Liver (tissue), 9 donors: Measurements from ENCODE around the gene MOSPD3. TPM values are rescaled to one million over a fixed set of nuclear protein-coding genes. Genes with fewer than 3 reads are reported as not detected.

Source experiments
- DNase-seq: peaks from one replicate; pipeline ENCODE4 v3.0.0-alpha.2; 2017; ENCODE audit warnings: low spot score
- H3K27ac ChIP-seq, 2 donors: one replicate each; pipeline ENCODE4 v1.7.0; 2013; ENCODE audit warnings: inconsistent platforms in 2 of 2, low read length in 2 of 2, control low read depth in 1 of 2, low read depth in 1 of 2, mild to moderate bottlenecking in 1 of 2
- H3K27me3 ChIP-seq, 4 donors: one replicate each; pipeline versions ENCODE4 v1.6.1 to v1.7.0; 2013; ENCODE audit warnings: low read length in 3 of 4, inconsistent platforms in 1 of 4, mild to moderate bottlenecking in 1 of 4, moderate library complexity in 1 of 4; ENCODE audit not compliant: control insufficient read depth in 4 of 4, insufficient read depth in 4 of 4
- H3K36me3 ChIP-seq, 4 donors: one replicate each; pipeline versions ENCODE4 v1.6.1 to v1.7.0; 2013; ENCODE audit warnings: low read length in 3 of 4, mild to moderate bottlenecking in 3 of 4, low read depth in 1 of 4, moderate library complexity in 1 of 4; ENCODE audit not compliant: control insufficient read depth in 4 of 4, insufficient read depth in 3 of 4
- H3K4me1 ChIP-seq, 4 donors: one replicate each; pipeline versions ENCODE4 v1.6.1 to v1.7.0; 2013; ENCODE audit warnings: low read length in 3 of 4, mild to moderate bottlenecking in 3 of 4, moderate library complexity in 1 of 4; ENCODE audit not compliant: control insufficient read depth in 4 of 4, insufficient read depth in 4 of 4
- H3K4me3 ChIP-seq, 3 donors: one replicate each; pipeline versions ENCODE4 v1.6.1 to v1.7.0; 2013; ENCODE audit warnings: low read length in 3 of 3, control low read depth in 1 of 3, low read depth in 1 of 3, mild to moderate bottlenecking in 1 of 3
- H3K9ac ChIP-seq, 2 donors: one replicate each; pipeline ENCODE4 v1.7.0; 2013; ENCODE audit warnings: low read length in 2 of 2, mild to moderate bottlenecking in 2 of 2, moderate library complexity in 2 of 2, control low read depth in 1 of 2, low read depth in 1 of 2
- H3K9me3 ChIP-seq, 4 donors: one replicate each; pipeline versions ENCODE4 v1.6.1 to v1.7.0; 2013; ENCODE audit warnings: low read length in 3 of 4; ENCODE audit not compliant: control insufficient read depth in 4 of 4
- ATF3 ChIP-seq: IDR thresholded peaks from 2 replicates; pipeline ENCODE4 v1.6.1; 2016; ENCODE audit warnings: antibody characterized with exemption
- EGR1 ChIP-seq, 2 donors: IDR thresholded peaks; 2 replicates each; pipeline ENCODE4 v1.6.1; 2016 to 2018; ENCODE audit warnings: antibody characterized with exemption in 2 of 2, low read depth in 2 of 2
- FOXA2 ChIP-seq: IDR thresholded peaks from 2 replicates; pipeline ENCODE4 v1.6.1; 2016; ENCODE audit warnings: antibody characterized with exemption
- GABPA ChIP-seq, 2 donors: IDR thresholded peaks in 1 of 2; conservative IDR thresholded peaks in 1 of 2; 2 replicates each; pipeline ENCODE4 v1.6.1; 2016; ENCODE audit warnings: antibody characterized with exemption in 2 of 2, mild to moderate bottlenecking in 1 of 2, moderate library complexity in 1 of 2
- HNF4A ChIP-seq, 2 donors: conservative IDR thresholded peaks; 2 replicates each; pipeline ENCODE4 v1.6.1; 2016; ENCODE audit warnings: antibody characterized with exemption in 2 of 2, mild to moderate bottlenecking in 2 of 2
- HNF4G ChIP-seq: IDR thresholded peaks from 2 replicates; pipeline ENCODE4 v1.6.1; 2016; ENCODE audit warnings: antibody characterized with exemption
- JUND ChIP-seq, 2 donors: IDR thresholded peaks; 2 replicates each; pipeline ENCODE4 v1.6.1; 2016; ENCODE audit warnings: antibody characterized with exemption in 2 of 2
- REST ChIP-seq: IDR thresholded peaks from 2 replicates; pipeline ENCODE4 v1.6.1; 2016; ENCODE audit warnings: antibody characterized with exemption, mild to moderate bottlenecking
- RXRA ChIP-seq, 2 donors: IDR thresholded peaks; 2 replicates each; pipeline ENCODE4 v1.6.1; 2017 to 2018; ENCODE audit warnings: antibody characterized with exemption in 2 of 2, mild to moderate bottlenecking in 1 of 2
- SP1 ChIP-seq: IDR thresholded peaks from 2 replicates; pipeline ENCODE4 v1.6.1; 2018; ENCODE audit warnings: antibody characterized with exemption, mild to moderate bottlenecking
- TAF1 ChIP-seq: conservative IDR thresholded peaks from 2 replicates; pipeline ENCODE4 v1.6.1; 2016; ENCODE audit warnings: antibody characterized with exemption, mild to moderate bottlenecking
- YY1 ChIP-seq: IDR thresholded peaks from 2 replicates; pipeline ENCODE4 v1.6.1; 2016; ENCODE audit warnings: antibody characterized with exemption, mild to moderate bottlenecking
- WGBS: extraction: QIAGEN DNeasy Blood & Tissue Kit; methylation state at CpG from one replicate; pipeline ENCODE4 v1.1.7; 2013; 5-methylcytosine and 5-hydroxymethylcytosine counted together
- polyA plus RNA-seq, 2 donors: library from polyadenylated mRNA; stranded (reverse) in 1 of 2; unstranded in 1 of 2; fragments of 200-250 nt in 1 of 2; fragments of >200 nt in 1 of 2; fragmentation: Nextera tagmentation in 1 of 2; extraction: Ambion mirVana in 1 of 2; gene quantifications; one replicate each; pipeline versions ENCODE4 v1.2.1 to v1.2.3, GENCODE V29; 2013 to 2015
- total RNA-seq, 2 donors: library from RNA; depleted of rRNA; stranded (reverse); fragments of >200 nt; gene quantifications; one replicate each; pipeline ENCODE4 v1.2.3, GENCODE V29; 2014
- TF ChIP-seq, protein P1 (sequence below): IDR thresholded peaks from 2 replicates; pipeline ENCODE4 v1.6.1; 2016; ENCODE audit warnings: antibody characterized with exemption
- TF ChIP-seq, protein P2 (sequence below): fragments of 150-350 bp; IDR thresholded peaks from 2 replicates; pipeline ENCODE4 v1.5.1; 2017; ENCODE audit warnings: improper control_type of control experiment, low read depth, low read length; ENCODE audit not compliant: missing input control
- donor health status: healthy.
- donor health status: healthy.
- donor health status: healthy.
- donor health status: healthy.
- donor health status: healthy.

MOSPD3 gene
- total and polyA plus RNA-seq, 4 donors, result 3.5 to 15.7 (median 8.6) TPM

DNA sequence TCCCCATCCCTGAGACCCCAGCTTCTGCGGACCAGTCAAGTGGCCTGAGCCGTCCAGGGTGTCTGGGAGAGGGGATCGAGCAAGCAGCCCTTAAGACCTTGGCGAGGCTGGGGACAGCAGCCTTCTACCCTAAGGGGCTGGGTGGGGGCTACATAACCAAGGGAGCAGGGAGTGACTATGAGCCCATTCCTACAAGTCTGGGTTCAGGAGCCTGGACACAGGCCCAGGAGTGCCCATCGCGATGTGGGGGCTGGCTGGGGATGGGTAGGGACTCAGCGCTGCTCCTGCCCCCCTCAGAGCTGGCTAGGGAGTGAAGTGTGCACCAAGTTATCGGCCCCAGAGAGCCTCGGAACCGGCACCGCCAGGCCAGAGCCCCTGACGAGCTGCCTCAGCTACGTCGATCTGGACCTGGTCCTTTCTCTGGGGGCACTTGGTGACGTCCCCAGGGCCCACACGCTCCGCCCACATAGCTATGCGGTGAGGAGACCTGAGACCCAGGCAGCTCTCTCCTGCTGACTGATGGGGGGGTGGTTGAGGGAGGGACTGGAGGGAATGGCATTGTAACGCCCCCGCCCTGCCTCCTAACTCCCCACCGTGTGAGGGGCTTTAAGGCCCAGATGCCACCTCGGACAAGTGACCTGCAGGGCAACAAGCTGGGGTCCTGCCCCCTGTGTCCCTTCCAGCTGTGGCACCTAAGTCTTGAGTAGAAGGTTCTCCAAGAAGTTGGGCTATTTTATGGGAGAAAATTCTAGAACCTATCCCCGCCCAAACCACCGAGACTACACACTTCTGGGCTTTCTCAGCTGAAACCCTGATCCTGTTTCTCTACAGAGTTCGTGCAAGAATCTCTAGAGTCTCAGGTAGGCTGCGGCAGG lies 41.1 kb upstream of the MOSPD3 start:
- H3K27me3 ChIP-seq, result no peaks in the 10 kb centered on the region
- H3K27ac ChIP-seq, result peak overlapping the region; percentile 20 to 51
- no peak overlapping the region for H3K9ac ChIP-seq
- no peak for DNase-seq
- 53% methylated on average over 26 of the region's 26 CpGs for WGBS
- peaks cover 0 to 4% (median 3%) of the 10 kb centered on the region in 4 donors for H3K36me3 ChIP-seq
- no peak overlapping the region for H3K4me3 ChIP-seq
- peaks cover 20 to 61% (median 45%) of the 10 kb centered on the region in 4 donors for H3K4me1 ChIP-seq
- TF ChIP-seq ATF3 (no peak), GABPA (IDR thresholded peaks at IDR 0.05 in 1 of 2, conservative IDR thresholded peaks at IDR 0.05 in 1 of 2) (no peak), EGR1 (IDR thresholded peaks at IDR 0.05; ENCODE audit: low read depth in 2 of 2) (no peak), SP1 (no peak), JUND (IDR thresholded peaks at IDR 0.05) (no peak), TAF1 (no peak), YY1 (no peak), RXRA (IDR thresholded peaks at IDR 0.05) (no peak), HNF4G (no peak), FOXA2 (no peak), HNF4A (conservative IDR thresholded peaks at IDR 0.05) (no peak)
- TF ChIP-seq, protein P1, sequence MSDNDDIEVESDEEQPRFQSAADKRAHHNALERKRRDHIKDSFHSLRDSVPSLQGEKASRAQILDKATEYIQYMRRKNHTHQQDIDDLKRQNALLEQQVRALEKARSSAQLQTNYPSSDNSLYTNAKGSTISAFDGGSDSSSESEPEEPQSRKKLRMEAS, result no peak
- H3K9me3 ChIP-seq, result no peaks in the 10 kb centered on the region

GRCh38 chr7:100571829-100572116 lies 40.6 kb upstream of the MOSPD3 start:
- TF ChIP-seq GABPA (IDR thresholded peaks at IDR 0.05 in 1 of 2, conservative IDR thresholded peaks at IDR 0.05 in 1 of 2) (no peak), REST (no peak), FOXA2 (no peak), SP1 (no peak), ATF3 (no peak), JUND (IDR thresholded peaks at IDR 0.05) (no peak)
- TF ChIP-seq, protein P2, sequence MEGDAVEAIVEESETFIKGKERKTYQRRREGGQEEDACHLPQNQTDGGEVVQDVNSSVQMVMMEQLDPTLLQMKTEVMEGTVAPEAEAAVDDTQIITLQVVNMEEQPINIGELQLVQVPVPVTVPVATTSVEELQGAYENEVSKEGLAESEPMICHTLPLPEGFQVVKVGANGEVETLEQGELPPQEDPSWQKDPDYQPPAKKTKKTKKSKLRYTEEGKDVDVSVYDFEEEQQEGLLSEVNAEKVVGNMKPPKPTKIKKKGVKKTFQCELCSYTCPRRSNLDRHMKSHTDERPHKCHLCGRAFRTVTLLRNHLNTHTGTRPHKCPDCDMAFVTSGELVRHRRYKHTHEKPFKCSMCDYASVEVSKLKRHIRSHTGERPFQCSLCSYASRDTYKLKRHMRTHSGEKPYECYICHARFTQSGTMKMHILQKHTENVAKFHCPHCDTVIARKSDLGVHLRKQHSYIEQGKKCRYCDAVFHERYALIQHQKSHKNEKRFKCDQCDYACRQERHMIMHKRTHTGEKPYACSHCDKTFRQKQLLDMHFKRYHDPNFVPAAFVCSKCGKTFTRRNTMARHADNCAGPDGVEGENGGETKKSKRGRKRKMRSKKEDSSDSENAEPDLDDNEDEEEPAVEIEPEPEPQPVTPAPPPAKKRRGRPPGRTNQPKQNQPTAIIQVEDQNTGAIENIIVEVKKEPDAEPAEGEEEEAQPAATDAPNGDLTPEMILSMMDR, result no peak
- TF ChIP-seq, protein P1, result no peak
- Histone ChIP-seq H3K4me1 (peaks cover 18 to 55% (median 39%) of the 10 kb centered on the region in 4 donors), H3K9ac (no peak overlapping the region), H3K36me3 (peaks cover 0 to 9% (median 5%) of the 10 kb centered on the region in 4 donors), H3K4me3 (no peak overlapping the region), H3K27ac (peak overlapping the region in 1 of 2 donors; percentile 20), H3K27me3 (no peaks in the 10 kb centered on the region), H3K9me3 (no peaks in the 10 kb centered on the region)
- 92% methylated on average over 2 of the region's 2 CpGs for WGBS
- DNase-seq, result no peak
